GM18951 (cell line): ENCODE data around the gene MAP2K1.

Source experiments
- POLR2A ChIP-seq: IDR thresholded peaks from 4 replicates; pipeline ENCODE4 v1.6.1; 2011; ENCODE audit warnings: mild to moderate bottlenecking; ENCODE audit not compliant: insufficient read length, insufficient read depth; ENCODE audit errors: extremely low read depth
- in situ Hi-C: fragments of 300-500 bp; cut with MboI; formaldehyde crosslinking; loops from one replicate; pipeline ENCODE4 v1.12.0; 2022; ENCODE audit warnings: low sequenced_read_pairs, mixed read lengths, inconsistent platforms; ENCODE audit not compliant: unreplicated experiment

MAP2K1 gene

DNA sequence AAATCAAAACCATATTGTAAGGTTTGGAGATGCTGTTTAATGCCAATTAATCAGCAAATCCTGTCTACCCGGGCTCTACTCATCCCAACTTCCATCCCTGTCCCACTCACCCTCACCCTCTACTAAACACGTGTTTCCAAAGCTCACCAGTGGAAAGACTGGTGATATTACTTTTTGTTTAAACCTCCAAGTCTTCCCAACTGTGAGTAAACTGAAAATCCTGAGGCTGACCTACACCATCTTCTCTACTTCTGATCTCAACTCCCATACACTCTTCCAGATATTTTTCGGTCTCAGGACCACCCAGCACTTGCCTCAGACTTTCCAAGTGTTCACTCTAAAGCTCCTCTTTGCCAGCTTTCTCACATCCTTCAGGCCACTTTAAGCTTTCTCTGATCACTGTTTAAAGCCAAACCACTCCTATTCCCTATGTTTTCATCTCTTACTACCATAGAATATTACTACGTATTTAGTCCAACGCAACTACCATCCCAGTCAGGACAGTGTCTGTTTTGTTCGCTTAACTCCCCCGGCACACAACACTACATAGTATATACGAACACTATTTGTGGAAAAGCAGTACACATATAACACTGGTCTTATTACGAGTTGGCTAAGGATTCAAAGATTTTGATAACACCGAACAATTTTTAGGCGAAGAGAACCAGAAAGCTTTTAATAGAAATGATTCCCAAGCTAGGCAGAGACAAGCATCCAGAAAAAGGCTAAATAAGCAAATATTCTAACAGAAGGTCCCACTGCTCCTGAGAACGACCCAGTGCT, 117.3 kb downstream of the MAP2K1 start:
- TF ChIP-seq POLR2A: peak; percentile 15

DNA sequence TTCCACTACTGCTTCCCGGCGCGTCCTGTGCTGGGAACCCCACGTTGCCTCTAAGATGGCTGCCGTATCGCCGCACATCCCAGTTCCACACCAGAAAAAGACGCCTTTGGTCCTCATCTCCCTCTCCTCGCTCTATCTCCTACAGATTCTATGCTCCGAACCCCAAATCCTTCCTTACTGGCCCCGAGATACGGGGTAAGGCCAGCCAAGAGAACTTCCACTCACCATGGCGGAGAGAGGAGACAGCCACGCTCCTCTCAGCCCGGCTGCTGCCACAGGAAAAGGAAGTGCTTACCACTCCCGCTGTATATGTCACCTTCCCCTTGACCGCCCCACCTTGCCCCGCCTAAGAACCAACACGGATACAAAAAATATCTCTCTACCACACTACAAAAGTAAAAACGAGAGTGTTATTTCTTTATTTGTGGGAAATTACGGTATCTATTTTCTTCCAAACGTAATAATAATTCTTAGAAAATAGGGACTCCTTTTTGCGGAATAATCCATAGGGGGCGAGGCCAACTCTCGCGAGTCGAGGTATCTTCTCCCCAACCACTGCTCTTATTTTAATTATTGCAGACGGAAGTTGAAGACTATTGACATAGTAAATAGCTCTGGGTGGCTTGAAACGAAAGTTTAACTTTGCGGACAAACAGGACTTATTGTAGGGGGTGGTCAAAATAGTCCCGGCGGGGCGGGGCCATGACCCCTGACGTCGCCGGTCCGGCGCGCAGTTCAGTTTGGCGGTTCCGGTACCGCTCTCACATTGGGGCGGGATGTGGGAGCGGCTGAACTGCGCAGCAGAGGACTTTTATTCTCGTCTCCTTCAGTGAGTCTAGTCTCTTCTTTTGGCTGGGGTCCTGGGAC, 118.1 kb downstream of the MAP2K1 start, which contains the start of the genes RPL4 and ZWILCH:
Gene RPL4 (minus strand): TSS at position 293 of the 867 bp plus-strand sequence. CDS start 65 bp downstream, at position 228.
Gene ZWILCH (plus strand): TSS at position 764 of the 867 bp plus-strand sequence. CDS start 13 bp downstream, at position 777.
- in situ Hi-C loops: no loop called here
- TF ChIP-seq POLR2A: peak; percentile 88

More for the DNA sequence above, 117.3 kb downstream of the MAP2K1 start:
- in situ Hi-C loops: no loop called here

DNA sequence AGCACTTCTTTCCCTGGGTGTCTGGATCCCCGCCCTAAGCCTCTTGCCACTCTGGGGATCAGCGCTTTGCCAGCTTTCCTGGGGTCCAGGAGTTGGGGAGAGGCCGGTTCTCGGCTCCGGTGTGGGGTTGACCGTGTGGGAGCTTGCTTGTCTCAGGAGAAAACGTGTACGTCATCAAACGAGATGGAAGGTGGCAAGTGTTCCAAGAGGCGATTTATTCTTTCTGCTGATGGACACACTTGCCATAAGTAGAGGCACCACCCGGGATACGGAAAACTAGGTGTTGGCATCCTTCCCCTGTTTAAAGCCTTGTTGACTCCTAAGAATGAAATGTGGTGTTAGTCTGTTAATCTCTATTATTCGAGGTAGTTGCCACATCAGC, 118.7 kb downstream of the MAP2K1 start:
- no peak for TF ChIP-seq POLR2A
- in situ Hi-C loops: no loop called here

DNA sequence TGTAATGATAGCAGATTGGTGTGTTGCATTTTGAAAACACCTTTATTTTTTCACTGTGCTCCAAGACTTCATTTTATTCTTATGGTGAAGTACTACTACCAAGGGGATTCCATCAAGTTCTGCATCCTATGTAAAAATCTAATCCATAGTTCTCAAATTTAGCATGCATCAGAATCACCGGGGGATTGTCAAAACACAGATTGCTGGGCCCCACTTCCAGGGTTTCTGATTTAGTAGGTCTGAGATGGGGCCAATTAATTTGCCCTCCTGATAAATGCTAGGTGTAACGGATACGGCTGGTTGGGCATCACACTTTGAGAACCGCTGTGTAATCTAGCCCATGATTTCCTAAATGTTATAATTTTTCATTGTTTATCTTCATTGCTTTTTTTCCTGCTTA, 119.1 kb downstream of the MAP2K1 start:
- in situ Hi-C loops: no loop called here
- no peak for TF ChIP-seq POLR2A

GRCh38 chr15:66508293-66508883, 121.7 kb downstream of the MAP2K1 start:
- TF ChIP-seq POLR2A: no peak
- in situ Hi-C loops: no loop called here

- TF ChIP-seq POLR2A: no peak
- in situ Hi-C loops: no loop called here
These were observed 127.9 kb downstream of the MAP2K1 start for GRCh38 chr15:66514586-66514985.

DNA sequence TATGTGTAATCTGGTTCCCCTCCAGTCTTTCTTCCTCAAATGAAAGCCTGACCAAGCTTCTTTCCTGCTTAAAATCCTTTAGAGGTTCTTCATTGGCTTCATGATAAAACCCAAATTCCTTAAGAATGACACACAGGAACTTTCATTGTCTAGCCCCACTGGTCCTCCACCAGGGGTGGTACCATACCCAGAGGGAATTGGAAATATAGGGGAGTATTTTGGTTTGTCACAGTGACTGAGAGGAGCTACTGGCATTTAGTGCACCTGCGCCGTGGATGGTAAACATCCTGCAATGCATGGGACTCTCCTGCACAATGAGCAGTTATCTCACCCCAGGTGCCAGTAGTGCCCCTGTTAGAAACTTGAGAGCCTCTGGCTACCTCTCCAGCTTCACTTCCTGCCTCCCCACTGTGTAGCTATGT, 129.2 kb downstream of the MAP2K1 start:
- in situ Hi-C loops: no loop called here
- TF ChIP-seq POLR2A: no peak

DNA sequence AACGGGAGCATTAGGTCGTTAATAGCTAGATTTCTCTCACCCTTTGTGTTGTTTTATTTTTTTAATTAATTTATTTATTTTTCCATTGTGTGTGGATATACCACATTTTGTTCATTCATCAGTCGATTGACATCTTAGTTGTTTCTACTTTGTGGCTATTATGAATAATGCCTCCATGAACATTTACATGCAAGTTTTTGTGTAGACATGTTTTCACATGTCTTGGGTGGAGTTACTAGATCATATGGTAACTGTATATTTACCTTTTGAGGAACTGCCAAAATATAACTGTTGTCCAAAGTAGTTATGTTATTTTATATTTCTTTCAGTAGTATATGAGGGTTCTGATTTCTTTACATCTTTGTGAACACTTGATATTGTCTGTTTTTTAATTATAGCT, 137.2 kb downstream of the MAP2K1 start:
- in situ Hi-C loops: no loop called here
- TF ChIP-seq POLR2A: no peak

DNA sequence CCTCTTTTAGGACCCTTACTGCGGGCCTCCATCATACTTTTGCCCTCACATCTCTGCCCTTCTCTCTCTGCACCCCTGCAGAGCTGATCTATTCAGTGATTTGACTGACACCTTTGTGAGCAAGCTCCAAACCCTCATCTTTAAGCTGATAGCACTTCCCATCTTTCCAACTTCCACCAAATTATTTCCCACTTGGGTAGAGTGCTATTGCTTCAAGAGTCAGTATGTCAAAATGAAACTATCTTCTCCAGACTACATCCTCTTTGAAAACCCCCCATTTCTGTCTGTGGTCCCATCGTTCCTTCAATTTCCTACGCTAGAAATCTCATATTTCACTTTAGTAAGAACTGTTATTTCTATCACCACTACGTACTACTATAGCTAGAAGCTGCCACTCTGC, 138.1 kb downstream of the MAP2K1 start:
- TF ChIP-seq POLR2A: no peak
- in situ Hi-C loops: no loop called here

DNA sequence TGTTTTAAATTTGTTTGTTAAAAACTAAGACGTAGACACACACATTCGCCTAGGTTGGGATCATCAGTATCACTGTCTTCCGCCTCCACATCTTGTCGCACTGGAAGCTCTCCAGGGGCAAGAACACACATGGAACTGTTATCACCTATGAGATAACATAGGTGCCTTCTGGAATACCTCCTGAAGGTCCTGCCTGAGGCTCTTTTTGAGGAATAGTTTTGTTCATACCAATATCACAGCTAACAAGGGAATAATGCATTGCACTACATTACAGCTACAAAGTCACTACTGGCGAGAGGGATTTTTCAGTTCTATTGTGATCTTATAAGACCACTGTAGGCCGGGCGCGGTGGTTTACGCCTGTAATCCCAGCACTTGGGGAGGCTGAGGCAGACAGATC, 148.3 kb downstream of the MAP2K1 start:
- no peak for TF ChIP-seq POLR2A
- in situ Hi-C loops: no loop called here
